Mesenchymal stem cell (in vitro differentiated cells and primary cell): ENCODE measurements around the gene FOXP2.
"Not testable (repeated sequence)": the region's sequence is repeated elsewhere in the genome, so short reads cannot be mapped to it uniquely, and the experiment has no call there.

Experiments used
- DNase-seq: peaks from one replicate; pipeline ENCODE4 v3.0.0-alpha.2; 2013
- H2AFZ ChIP-seq: one replicate; pipeline ENCODE4 v1.6.1; 2013; ENCODE audit warnings: low read depth, mild to moderate bottlenecking, control low read depth, inconsistent platforms, low read length, moderate library complexity
- H2AK5ac ChIP-seq: 2 replicates; pipeline ENCODE4 v1.6.1; 2013; ENCODE audit warnings: low read length, moderate library complexity, mild to moderate bottlenecking, inconsistent platforms; ENCODE audit not compliant: severe bottlenecking
- H2BK120ac ChIP-seq: one replicate; pipeline ENCODE4 v1.6.1; 2013; ENCODE audit warnings: low read depth, mild to moderate bottlenecking, inconsistent platforms, low read length, moderate library complexity
- H2BK12ac ChIP-seq, 2 experiments: one replicate each; pipeline ENCODE4 v1.6.1; 2013; ENCODE audit warnings: inconsistent platforms in 2 of 2, low read length in 2 of 2, mild to moderate bottlenecking in 2 of 2, moderate library complexity in 2 of 2, control low read depth in 1 of 2
- H2BK15ac ChIP-seq: one replicate; pipeline ENCODE4 v1.6.1; 2013; ENCODE audit warnings: mild to moderate bottlenecking, low read depth, inconsistent platforms; ENCODE audit not compliant: poor library complexity, severe bottlenecking
- H2BK5ac ChIP-seq: 2 replicates; pipeline ENCODE4 v1.6.1; 2013; ENCODE audit warnings: low read depth, mild to moderate bottlenecking, low read length, control low read depth, inconsistent platforms; ENCODE audit not compliant: poor library complexity, severe bottlenecking
- H3K14ac ChIP-seq, 2 experiments: one replicate each; pipeline ENCODE4 v1.6.1; 2013; ENCODE audit warnings: inconsistent platforms in 2 of 2, low read length in 2 of 2, control low read depth in 1 of 2, mild to moderate bottlenecking in 1 of 2, moderate library complexity in 1 of 2
- H3K18ac ChIP-seq, 2 experiments: one replicate each; pipeline ENCODE4 v1.6.1; 2013; ENCODE audit warnings: inconsistent platforms in 2 of 2, low read length in 2 of 2, control low read depth in 1 of 2, low read depth in 1 of 2, mild to moderate bottlenecking in 1 of 2
- H3K23ac ChIP-seq, 2 experiments: one replicate each; pipeline ENCODE4 v1.6.1; 2013; ENCODE audit warnings: inconsistent platforms in 2 of 2, low read length in 2 of 2, mild to moderate bottlenecking in 2 of 2, moderate library complexity in 2 of 2, control low read depth in 1 of 2
- H3K27ac ChIP-seq: 2 replicates; pipeline ENCODE4 v1.5.1; 2013; ENCODE audit warnings: mild to moderate bottlenecking, moderate library complexity, low read length, control low read depth, inconsistent platforms; ENCODE audit not compliant: poor library complexity, severe bottlenecking
- H3K27me3 ChIP-seq, 2 experiments: 2 replicates each; pipeline versions ENCODE4 v1.6.1 to v1.7.0; 2013; ENCODE audit warnings: low read length in 2 of 2, mild to moderate bottlenecking in 2 of 2, moderate library complexity in 2 of 2, control low read depth in 1 of 2, inconsistent platforms in 1 of 2; ENCODE audit not compliant: control insufficient read depth in 1 of 2, insufficient read depth in 1 of 2
- H3K36me3 ChIP-seq, 2 experiments: 2 replicates each; pipeline versions ENCODE4 v1.6.1 to v1.7.0; 2013; ENCODE audit warnings: low read length in 2 of 2, control low read depth in 1 of 2, inconsistent platforms in 1 of 2, low read depth in 1 of 2, mild to moderate bottlenecking in 1 of 2; ENCODE audit not compliant: insufficient read depth in 2 of 2, control insufficient read depth in 1 of 2
- H3K4ac ChIP-seq, 2 experiments: one replicate each; pipeline ENCODE4 v1.6.1; 2013; ENCODE audit warnings: inconsistent platforms in 2 of 2, low read length in 2 of 2, mild to moderate bottlenecking in 2 of 2, moderate library complexity in 2 of 2, control low read depth in 1 of 2, low read depth in 1 of 2
- H3K4me1 ChIP-seq: 2 replicates; pipeline ENCODE4 v1.6.1; 2013; ENCODE audit warnings: low read depth, low read length, control low read depth; ENCODE audit not compliant: control insufficient read depth, insufficient read depth
- H3K4me2 ChIP-seq: 2 replicates; pipeline ENCODE4 v1.6.1; 2013; ENCODE audit warnings: low read length, mild to moderate bottlenecking, inconsistent platforms; ENCODE audit not compliant: poor library complexity, severe bottlenecking
- H3K4me3 ChIP-seq, 2 experiments: 2 replicates each; pipeline versions ENCODE4 v1.5.1 to v1.7.0; 2013; ENCODE audit warnings: low read length in 2 of 2, mild to moderate bottlenecking in 2 of 2, control low read depth in 1 of 2, low read depth in 1 of 2; ENCODE audit not compliant: insufficient read depth in 1 of 2
- H3K79me1 ChIP-seq: replicated peaks from 2 replicates; pipeline ENCODE4 v1.6.1; 2013; ENCODE audit warnings: mild to moderate bottlenecking, control low read depth, low read length, inconsistent platforms; ENCODE audit not compliant: poor library complexity, severe bottlenecking
- H3K9ac ChIP-seq: 2 replicates; pipeline ENCODE4 v1.7.0; 2013; ENCODE audit warnings: mild to moderate bottlenecking, low read length, moderate library complexity
- H3K9me3 ChIP-seq: 2 replicates; pipeline ENCODE4 v1.7.0; 2013; ENCODE audit warnings: mild to moderate bottlenecking, low read length; ENCODE audit not compliant: control insufficient read depth
- H4K8ac ChIP-seq: one replicate; pipeline ENCODE4 v1.6.1; 2013; ENCODE audit warnings: inconsistent platforms, mild to moderate bottlenecking, low read length, moderate library complexity
- H4K91ac ChIP-seq: one replicate; pipeline ENCODE4 v1.6.1; 2013; ENCODE audit warnings: mild to moderate bottlenecking, low read length, inconsistent platforms
- WGBS: methylation state at CpG from one replicate; pipeline ENCODE4 v1.1.7; 2013; ENCODE audit warnings: mixed read lengths; 5-methylcytosine and 5-hydroxymethylcytosine counted together

The FOXP2 gene

GRCh38 chr7:114606100-114606499, 191.5 kb downstream of the FOXP2 start:
- WGBS: 93% methylated on average over 2 of the region's 2 CpGs

DNA sequence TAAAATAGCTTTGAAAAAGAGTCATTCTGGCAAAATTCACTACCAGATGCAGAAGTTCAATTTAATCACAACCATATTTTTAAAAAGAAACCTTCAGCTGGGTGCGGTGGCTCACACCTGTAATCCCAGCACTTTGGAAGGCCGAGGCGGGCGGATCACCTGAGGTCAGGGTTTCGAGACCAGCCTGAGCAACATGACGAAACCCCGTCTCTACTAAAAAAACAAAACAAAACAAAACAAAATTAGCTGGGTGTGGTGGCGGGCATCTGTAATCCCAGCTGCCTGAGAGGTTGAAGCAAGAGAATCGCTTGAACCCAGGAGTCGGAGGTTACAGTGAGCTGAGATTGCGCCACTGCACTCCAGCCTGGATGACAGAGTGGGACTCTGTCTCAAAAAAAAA, 194.2 kb downstream of the FOXP2 start:
- not testable (repeated sequence) for H3K79me1 ChIP-seq, DNase-seq, H2BK12ac ChIP-seq, H2BK5ac ChIP-seq, H3K27me3 ChIP-seq, H2AK5ac ChIP-seq, H3K14ac ChIP-seq, H3K27ac ChIP-seq, H3K9ac ChIP-seq, H3K23ac ChIP-seq, H3K18ac ChIP-seq, H2BK120ac ChIP-seq, H2AFZ ChIP-seq, H3K4me3 ChIP-seq, H3K4me2 ChIP-seq, H4K91ac ChIP-seq, H3K4me1 ChIP-seq, H3K36me3 ChIP-seq, H3K9me3 ChIP-seq, H4K8ac ChIP-seq, H2BK15ac ChIP-seq, H3K4ac ChIP-seq
- WGBS: 98% methylated on average over 7 of the region's 11 CpGs

More at GRCh38 chr7:114606100-114606499, 191.5 kb downstream of the FOXP2 start:
- no peak overlapping the region for H3K4me2 ChIP-seq
- H3K27ac ChIP-seq: no peak overlapping the region
- H2BK120ac ChIP-seq: no peak overlapping the region
- H3K18ac ChIP-seq: no peak overlapping the region
- H2BK5ac ChIP-seq: no peak overlapping the region
- no peaks in the 10 kb centered on the region for H3K4me1 ChIP-seq
- H4K91ac ChIP-seq: no peak overlapping the region
- H3K27me3 ChIP-seq: no peaks in the 10 kb centered on the region
- no peak overlapping the region for H3K23ac ChIP-seq
- H3K14ac ChIP-seq: no peak overlapping the region
- no peaks in the 10 kb centered on the region for H3K36me3 ChIP-seq
- H3K9ac ChIP-seq: no peak overlapping the region
- H2AFZ ChIP-seq: no peak overlapping the region
- H2BK12ac ChIP-seq: no peak overlapping the region
- no peak overlapping the region for H3K4me3 ChIP-seq
- no peaks in the 10 kb centered on the region for H3K9me3 ChIP-seq
- no peaks in the 10 kb centered on the region for H3K79me1 ChIP-seq
- no peak overlapping the region for H3K4ac ChIP-seq
- H2AK5ac ChIP-seq: no peak overlapping the region
- H4K8ac ChIP-seq: no peak overlapping the region
- no peak overlapping the region for H2BK15ac ChIP-seq
- no peak for DNase-seq

DNA sequence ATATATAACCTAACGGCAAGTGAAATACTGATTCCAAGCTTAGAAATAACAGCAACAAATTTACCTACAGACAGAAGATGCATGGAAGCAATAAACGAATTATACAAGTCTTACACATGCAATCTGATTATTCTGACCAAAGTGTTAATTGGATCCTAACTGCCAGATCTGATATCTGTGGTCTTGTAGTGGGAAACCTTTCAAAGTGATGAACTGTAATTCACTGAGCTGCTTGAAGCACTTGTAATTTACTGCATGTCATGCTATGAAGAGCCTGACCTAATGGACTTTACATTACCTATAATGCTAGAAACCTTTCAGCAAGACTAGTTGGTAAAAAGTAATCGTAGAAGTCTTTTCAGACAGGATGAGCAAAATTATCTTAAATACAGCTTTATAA, 205.6 kb downstream of the FOXP2 start:
- Histone ChIP-seq H2AK5ac (no peak overlapping the region), H3K4ac (no peak overlapping the region), H3K79me1 (no peaks in the 10 kb centered on the region), H2AFZ (no peak overlapping the region), H2BK5ac (no peak overlapping the region), H4K91ac (no peak overlapping the region), H3K4me3 (no peak overlapping the region), H4K8ac (no peak overlapping the region), H3K27me3 (no peaks in the 10 kb centered on the region), H2BK15ac (no peak overlapping the region), H3K4me1 (no peaks in the 10 kb centered on the region), H3K23ac (no peak overlapping the region), H3K9ac (no peak overlapping the region), H3K36me3 (no peaks in the 10 kb centered on the region), H3K18ac (no peak overlapping the region), H2BK120ac (no peak overlapping the region), H3K27ac (no peak overlapping the region), H3K9me3 (no peaks in the 10 kb centered on the region), H3K4me2 (no peak overlapping the region), H2BK12ac (no peak overlapping the region), H3K14ac (no peak overlapping the region)
- DNase-seq: no peak
- 90% methylated on average over 1 of the region's 3 CpGs for whole genome bisulfite sequencing

DNA sequence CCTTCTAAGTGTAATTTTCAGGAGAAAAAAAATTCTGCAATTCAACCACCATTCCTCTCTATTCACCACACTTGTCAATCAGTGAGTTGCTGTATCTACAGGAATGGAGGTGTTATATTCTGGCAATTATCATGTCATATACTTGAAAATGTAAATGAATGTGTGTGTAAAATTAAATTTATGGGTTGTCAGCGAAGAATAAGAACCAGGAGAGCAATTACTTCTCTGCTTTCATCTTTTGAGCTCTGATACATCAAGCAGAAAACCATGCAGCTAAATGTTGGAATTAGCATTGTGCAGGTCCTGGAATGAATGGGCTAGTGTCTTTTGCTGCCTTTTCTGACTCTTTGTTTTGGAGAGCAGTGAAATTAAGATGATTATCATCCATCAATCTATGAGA, 207.6 kb downstream of the FOXP2 start:
- no peak overlapping the region for H2AK5ac ChIP-seq
- H3K36me3 ChIP-seq: no peaks in the 10 kb centered on the region
- no peak overlapping the region for H3K14ac ChIP-seq
- H3K4ac ChIP-seq: no peak overlapping the region
- no peaks in the 10 kb centered on the region for H3K27me3 ChIP-seq
- H2BK15ac ChIP-seq: no peak overlapping the region
- H3K4me2 ChIP-seq: no peak overlapping the region
- no peak overlapping the region for H3K9ac ChIP-seq
- no peak overlapping the region for H2AFZ ChIP-seq
- no peak overlapping the region for H3K18ac ChIP-seq
- DNase-seq: no peak
- no peak overlapping the region for H3K23ac ChIP-seq
- no peak overlapping the region for H3K27ac ChIP-seq
- no peak overlapping the region for H2BK5ac ChIP-seq
- no peak overlapping the region for H3K4me3 ChIP-seq
- no peak overlapping the region for H4K8ac ChIP-seq
- 58% methylated on average over 1 of the region's 1 CpG for WGBS
- H3K79me1 ChIP-seq: no peaks in the 10 kb centered on the region
- H2BK120ac ChIP-seq: no peak overlapping the region
- no peak overlapping the region for H2BK12ac ChIP-seq
- no peaks in the 10 kb centered on the region for H3K4me1 ChIP-seq
- H4K91ac ChIP-seq: no peak overlapping the region
- H3K9me3 ChIP-seq: no peaks in the 10 kb centered on the region
